WERI-Rb-1 (cell line): ENCODE data around the gene HHATL.

Source experiments
- DNase-seq: peaks from one replicate; pipeline ENCODE4 v3.0.0-alpha.2; 2020
- H3K27ac ChIP-seq: fragments of 250-450 bp; sonication (Bioruptor Pico); 2 replicates; pipeline ENCODE4 v1.5.1; 2020; ENCODE audit warnings: mild to moderate bottlenecking, moderate library complexity
- H3K27me3 ChIP-seq: fragments of 250-450 bp; sonication (Bioruptor Pico); 2 replicates; pipeline ENCODE4 v1.5.1; 2021; ENCODE audit warnings: mild to moderate bottlenecking, low read depth, moderate library complexity; ENCODE audit not compliant: insufficient read depth, severe bottlenecking
- H3K36me3 ChIP-seq: fragments of 250-450 bp; sonication (Bioruptor Pico); 2 replicates; pipeline ENCODE4 v1.5.1; 2020; ENCODE audit warnings: mild to moderate bottlenecking, moderate library complexity
- H3K4me3 ChIP-seq: 2 replicates; pipeline ENCODE4 v1.5.1; 2011; ENCODE audit warnings: low read depth, mild to moderate bottlenecking, control low read depth, low read length
- H3K9me3 ChIP-seq: fragments of 250-450 bp; sonication (Bioruptor Pico); 2 replicates; pipeline ENCODE4 v1.5.1; 2021; ENCODE audit warnings: mild to moderate bottlenecking, moderate library complexity; ENCODE audit not compliant: severe bottlenecking
- TF ChIP-seq, protein P1 (sequence below): IDR thresholded peaks from 2 replicates; pipeline ENCODE4 v1.5.1; 2011; ENCODE audit warnings: low read depth, mild to moderate bottlenecking, control low read depth, inconsistent platforms, low read length

The HHATL gene

DNA sequence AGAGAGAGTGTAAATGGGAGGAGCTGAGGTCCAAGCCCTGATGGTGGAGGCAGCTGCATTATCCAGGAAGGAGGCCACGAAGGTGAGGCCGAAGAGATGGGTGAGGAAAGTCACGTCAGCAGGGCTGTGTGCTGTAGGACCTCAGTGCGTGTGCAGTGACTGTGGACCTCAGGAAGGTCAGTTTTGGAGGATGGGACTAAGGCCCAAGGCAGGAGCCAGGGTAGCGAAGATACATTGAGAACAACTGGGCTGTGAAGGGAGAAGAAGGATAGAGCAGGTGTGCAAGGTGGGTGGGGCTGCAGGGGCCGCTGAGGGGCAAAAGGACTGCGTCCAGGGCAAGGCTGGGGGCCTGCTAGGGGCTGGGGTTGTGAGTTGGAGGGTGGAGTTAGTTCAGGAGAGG, 12.4 kb downstream of the HHATL start:
- no peak overlapping the region for H3K4me3 ChIP-seq
- no peaks in the 10 kb centered on the region for H3K9me3 ChIP-seq
- TF ChIP-seq, protein P1, sequence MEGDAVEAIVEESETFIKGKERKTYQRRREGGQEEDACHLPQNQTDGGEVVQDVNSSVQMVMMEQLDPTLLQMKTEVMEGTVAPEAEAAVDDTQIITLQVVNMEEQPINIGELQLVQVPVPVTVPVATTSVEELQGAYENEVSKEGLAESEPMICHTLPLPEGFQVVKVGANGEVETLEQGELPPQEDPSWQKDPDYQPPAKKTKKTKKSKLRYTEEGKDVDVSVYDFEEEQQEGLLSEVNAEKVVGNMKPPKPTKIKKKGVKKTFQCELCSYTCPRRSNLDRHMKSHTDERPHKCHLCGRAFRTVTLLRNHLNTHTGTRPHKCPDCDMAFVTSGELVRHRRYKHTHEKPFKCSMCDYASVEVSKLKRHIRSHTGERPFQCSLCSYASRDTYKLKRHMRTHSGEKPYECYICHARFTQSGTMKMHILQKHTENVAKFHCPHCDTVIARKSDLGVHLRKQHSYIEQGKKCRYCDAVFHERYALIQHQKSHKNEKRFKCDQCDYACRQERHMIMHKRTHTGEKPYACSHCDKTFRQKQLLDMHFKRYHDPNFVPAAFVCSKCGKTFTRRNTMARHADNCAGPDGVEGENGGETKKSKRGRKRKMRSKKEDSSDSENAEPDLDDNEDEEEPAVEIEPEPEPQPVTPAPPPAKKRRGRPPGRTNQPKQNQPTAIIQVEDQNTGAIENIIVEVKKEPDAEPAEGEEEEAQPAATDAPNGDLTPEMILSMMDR = no peak
- no peak overlapping the region for H3K27ac ChIP-seq
- peak; percentile 3 for DNase-seq
- H3K27me3 ChIP-seq = no peaks in the 10 kb centered on the region
- H3K36me3 ChIP-seq = no peaks in the 10 kb centered on the region

DNA sequence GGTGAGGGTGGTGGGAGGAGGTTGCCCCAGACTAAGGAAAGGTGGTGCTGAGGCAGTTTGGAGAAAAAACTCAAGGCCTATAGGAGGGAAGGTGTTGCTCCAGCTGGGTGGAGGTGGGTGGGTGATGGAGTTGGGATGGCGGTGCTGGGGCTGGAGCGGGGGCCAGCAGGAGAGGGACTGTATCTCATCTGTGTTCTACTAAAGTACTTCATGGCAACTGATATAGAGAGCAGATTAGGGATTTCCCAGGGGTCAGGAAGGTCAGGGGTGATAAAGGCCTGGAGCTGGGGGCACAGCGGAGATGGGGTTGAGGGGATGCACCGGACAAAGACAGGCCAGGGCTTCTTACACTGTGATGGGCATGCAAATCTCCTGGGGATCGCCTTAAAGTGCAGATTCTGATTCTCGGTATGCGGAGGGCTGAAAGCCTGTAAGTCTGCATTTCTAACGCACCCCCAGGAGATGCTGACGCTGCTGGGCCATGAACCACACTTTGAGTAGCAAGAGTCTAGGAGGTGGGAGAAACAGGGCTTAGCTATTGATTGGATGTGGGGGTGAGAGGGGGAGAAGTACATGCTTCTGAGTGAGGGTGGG, 13.1 kb downstream of the HHATL start:
- DNase-seq = no peak
- Histone ChIP-seq H3K9me3 (no peaks in the 10 kb centered on the region), H3K27ac (no peak overlapping the region), H3K4me3 (no peak overlapping the region), H3K36me3 (no peaks in the 10 kb centered on the region), H3K27me3 (no peaks in the 10 kb centered on the region)
- TF ChIP-seq, protein P1 = no peak

DNA sequence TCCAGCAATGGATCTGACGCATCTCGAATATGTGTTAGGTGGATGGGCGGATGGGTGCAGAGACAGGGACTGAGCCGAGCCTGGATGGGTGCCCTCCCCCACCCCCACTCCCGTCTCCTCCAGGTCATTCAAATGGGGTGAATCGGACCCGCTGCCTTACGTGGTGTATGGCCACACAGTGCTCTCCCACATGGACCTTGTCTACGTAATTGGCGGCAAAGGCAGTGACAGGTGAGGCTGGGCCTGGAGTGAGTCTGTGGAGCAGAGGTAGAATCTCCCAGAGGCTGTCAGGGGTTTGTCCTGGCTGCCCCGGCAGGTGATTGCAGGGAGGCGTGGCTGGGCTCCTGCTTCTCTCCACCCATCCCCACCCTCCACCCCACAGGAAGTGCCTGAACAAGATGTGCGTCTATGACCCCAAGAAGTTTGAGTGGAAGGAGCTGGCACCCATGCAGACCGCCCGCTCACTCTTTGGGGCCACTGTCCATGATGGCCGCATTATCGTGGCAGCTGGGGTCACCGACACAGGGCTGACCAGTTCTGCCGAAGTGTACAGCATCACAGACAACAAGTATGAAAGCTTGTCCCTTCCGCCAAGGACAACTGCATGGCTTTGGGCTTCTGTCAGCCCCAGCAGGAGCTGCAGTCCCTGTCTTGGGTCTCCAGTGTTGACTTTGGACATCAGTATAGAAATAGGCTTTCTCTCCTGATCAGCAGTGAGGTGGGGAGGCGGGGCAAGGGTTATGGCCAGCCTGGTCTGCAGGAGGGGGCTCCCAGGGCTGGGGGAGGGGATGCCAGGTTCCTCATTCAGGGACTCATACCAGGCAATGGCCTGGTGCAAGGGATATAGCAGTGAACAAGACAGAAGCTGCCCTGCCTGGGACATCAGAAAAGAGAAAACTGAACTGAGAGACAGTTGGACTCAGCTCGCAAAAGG, 13.8 kb downstream of the HHATL start:
- Histone ChIP-seq H3K4me3 (no peak overlapping the region), H3K36me3 (no peaks in the 10 kb centered on the region), H3K27me3 (no peaks in the 10 kb centered on the region), H3K9me3 (no peaks in the 10 kb centered on the region), H3K27ac (no peak overlapping the region)
- DNase-seq = peak; percentile 3
- TF ChIP-seq, protein P1 = no peak

DNA sequence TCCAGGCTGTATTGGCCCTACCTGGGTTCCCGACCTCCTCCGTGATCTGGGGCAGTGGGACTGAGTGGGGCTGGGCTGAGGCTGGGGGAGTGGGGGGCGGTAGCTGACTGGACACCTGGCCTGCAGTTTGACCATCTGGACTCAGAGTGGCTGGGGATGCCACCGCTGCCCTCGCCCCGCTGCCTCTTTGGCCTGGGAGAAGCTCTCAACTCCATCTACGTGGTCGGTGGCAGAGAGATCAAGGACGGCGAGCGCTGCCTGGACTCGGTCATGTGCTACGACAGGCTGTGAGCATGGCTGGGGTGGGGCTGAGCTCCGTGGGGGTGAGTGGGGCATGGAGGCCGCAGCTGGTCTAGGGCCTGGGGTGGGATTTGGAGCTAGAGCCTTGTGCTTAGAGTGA, 14.6 kb downstream of the HHATL start:
- DNase-seq = peak; percentile 7
- H3K27ac ChIP-seq = no peak overlapping the region
- H3K27me3 ChIP-seq = no peaks in the 10 kb centered on the region
- no peak overlapping the region for H3K4me3 ChIP-seq
- TF ChIP-seq, protein P1 = no peak
- H3K9me3 ChIP-seq = no peaks in the 10 kb centered on the region
- no peaks in the 10 kb centered on the region for H3K36me3 ChIP-seq

DNA sequence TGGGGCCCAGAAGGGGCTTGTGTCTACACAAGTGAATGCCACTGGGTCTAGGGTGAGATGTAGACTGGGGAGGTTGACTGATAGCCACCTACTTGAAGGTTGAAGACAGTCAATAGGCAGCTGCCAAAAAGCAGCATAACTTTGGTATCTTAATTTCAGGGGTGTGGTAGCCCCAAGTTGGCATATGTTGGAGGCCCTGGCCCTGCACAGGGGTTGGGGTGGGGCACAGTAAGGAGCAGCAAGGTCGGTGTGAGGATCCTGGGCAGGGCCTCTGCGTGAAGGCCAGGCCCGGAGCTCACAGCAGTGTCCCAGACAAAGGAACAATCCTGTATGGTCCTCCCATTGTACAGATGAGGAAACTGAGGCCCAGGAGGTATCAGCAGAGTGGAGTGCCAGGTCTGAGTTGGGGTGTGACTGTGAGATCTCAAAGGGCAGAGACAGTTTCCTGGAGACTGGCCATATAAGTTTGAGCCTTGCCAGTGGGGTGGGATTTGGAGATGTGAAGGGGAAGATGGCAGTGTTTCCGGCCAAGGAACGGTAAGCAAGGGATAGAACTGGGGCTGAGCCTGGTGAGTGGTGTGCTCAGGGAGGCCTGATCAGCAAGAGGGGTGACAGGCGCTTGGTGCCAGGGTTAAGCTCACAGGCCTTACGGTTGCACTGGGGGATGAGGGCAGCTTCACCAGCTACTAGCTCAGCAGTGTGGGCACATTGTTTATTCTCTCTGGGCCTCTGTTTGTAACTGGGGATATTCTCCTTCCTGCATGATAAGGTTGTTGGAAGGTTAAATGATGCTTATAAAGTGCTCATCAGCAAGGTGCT, 15.6 kb downstream of the HHATL start:
- TF ChIP-seq, protein P1 = no peak
- Histone ChIP-seq H3K27ac (no peak overlapping the region), H3K9me3 (no peaks in the 10 kb centered on the region), H3K4me3 (no peak overlapping the region), H3K36me3 (no peaks in the 10 kb centered on the region), H3K27me3 (no peaks in the 10 kb centered on the region)
- no peak for DNase-seq
